Ovary (tissue), 3 donors: Measurements from ENCODE around the gene CISTR.

Experiments
- CTCF ChIP-seq, 3 donors: fragments of 450-650 bp in 2 of 3; fragments of 200-600 bp in 1 of 3; IDR thresholded peaks; one replicate each; pipeline versions ENCODE4 v1.5.1 to v1.8.0; 2016 to 2022; ENCODE audit warnings: antibody characterized with exemption in 3 of 3, mild to moderate bottlenecking in 1 of 3
- POLR2A ChIP-seq: fragments of 450-650 bp; IDR thresholded peaks from one replicate; pipeline ENCODE4 v1.6.1; 2017; ENCODE audit warnings: antibody characterized with exemption, mild to moderate bottlenecking, moderate library complexity
- donor health status: DM: no; HTN: no; CAD: no.

GRCh38 chr12:53719649-53720048 is 32.1 kb downstream of the CISTR start:
- TF ChIP-seq POLR2A (no peak), CTCF (IDR thresholded peaks at IDR 0.05) (no peak)
